ENCODE results near the gene RAB10. TPM values are rescaled to one million over a fixed set of nuclear protein-coding genes. Genes with fewer than 3 reads are reported as not detected.

The RAB10 gene
- total and polyA plus RNA-seq, 2 of the 13 experiments (the other 11 are each of a cell fraction or from before 2014, with no cell fraction given) = 48.2 to 120 TPM

GRCh38 chr2:26048791-26049190 lies 14.9 kb downstream of the RAB10 start:
- Histone ChIP-seq H3K4me1 (ENCODE audit: insufficient read depth, low read length) (peaks cover 54% of the 10 kb centered on the region), H4K20me1 (ENCODE audit: insufficient read depth, low read length) (peaks cover 74% of the 10 kb centered on the region), H3K27me3 (ENCODE audit: control insufficient read depth in 1 of 2, insufficient read depth in 2 of 2, low read length in 2 of 2) (no peaks in the 10 kb centered on the region), H3K27ac (ENCODE audit: extremely low read length, insufficient read depth, low read length) (no peak overlapping the region), H3K9ac (ENCODE audit: insufficient read depth, low read depth, low read length) (no peak overlapping the region), H3K4me3 (replicated peaks in 1 of 3; ENCODE audit: insufficient read depth in 1 of 3, low read depth in 2 of 3, low read length in 3 of 3) (no peak overlapping the region), H3K4me2 (ENCODE audit: low read depth, low read length) (no peak overlapping the region), H3K9me3 (ENCODE audit: low read length) (no peaks in the 10 kb centered on the region), H3K36me3 (replicated peaks in 1 of 2; ENCODE audit: control insufficient read depth in 1 of 2, insufficient read depth in 2 of 2, low read length in 2 of 2) (peaks cover 2 to 10% of the 10 kb centered on the region in 2 experiments; a peak in 3 of 5 replicates), H3K79me2 (ENCODE audit: insufficient read depth, low read length) (peaks cover 95% of the 10 kb centered on the region), H2AFZ (ENCODE audit: low read length) (no peak overlapping the region)
- ChIA-PET POLR2A (no interaction called here), CTCF (ENCODE audit: low intra/inter-chr PET ratio, low total read pairs) (no interaction called here)
- intact Hi-C loops (cut with micrococcal nuclease; ENCODE audit: unreplicated experiment) (no loop called here), in situ Hi-C loops (cut with HindIII; ENCODE audit: extremely low pct_ligation_motif_present, low pct_unique_long_range_greater_than_20kb) (no loop called here)
- BruUV-seq (replicated peaks) = no TSS peak
- TF ChIP-seq ZNF143 (CRISPR knock-in tag; IDR thresholded peaks at IDR 0.05) (no peak), GPN1 (CRISPR knock-in tag; IDR thresholded peaks at IDR 0.05; ENCODE audit: borderline replicate concordance) (no peak), DBP (CRISPR knock-in tag; IDR thresholded peaks at IDR 0.05; ENCODE audit: not compliant biosample characterization) (no peak), ZNF776 (CRISPR knock-in tag; IDR thresholded peaks at IDR 0.05) (no peak), ZNF746 (CRISPR knock-in tag; IDR thresholded peaks at IDR 0.05) (no peak), TOPORS (CRISPR knock-in tag; IDR thresholded peaks at IDR 0.05) (no peak), SPEN (CRISPR knock-in tag; IDR thresholded peaks at IDR 0.05; ENCODE audit: low read depth) (no peak), GATAD2A (CRISPR knock-in tag; IDR thresholded peaks at IDR 0.05) (no peak), ZNF790 (CRISPR knock-in tag; IDR thresholded peaks at IDR 0.05; ENCODE audit: borderline replicate concordance) (no peak), RBM39 (IDR thresholded peaks at IDR 0.05; ENCODE audit: low read depth, low read length, poor library complexity, severe bottlenecking) (no peak), ZNF253 (CRISPR knock-in tag; IDR thresholded peaks at IDR 0.05; ENCODE audit: borderline replicate concordance) (no peak), JARID2 (CRISPR knock-in tag; IDR thresholded peaks at IDR 0.05; ENCODE audit: insufficient replicate concordance) (no peak), TAF15 (IDR thresholded peaks at IDR 0.05; ENCODE audit: low read depth, low read length, poor library complexity, severe bottlenecking) (no peak)
- TF ChIP-seq, protein P1, sequence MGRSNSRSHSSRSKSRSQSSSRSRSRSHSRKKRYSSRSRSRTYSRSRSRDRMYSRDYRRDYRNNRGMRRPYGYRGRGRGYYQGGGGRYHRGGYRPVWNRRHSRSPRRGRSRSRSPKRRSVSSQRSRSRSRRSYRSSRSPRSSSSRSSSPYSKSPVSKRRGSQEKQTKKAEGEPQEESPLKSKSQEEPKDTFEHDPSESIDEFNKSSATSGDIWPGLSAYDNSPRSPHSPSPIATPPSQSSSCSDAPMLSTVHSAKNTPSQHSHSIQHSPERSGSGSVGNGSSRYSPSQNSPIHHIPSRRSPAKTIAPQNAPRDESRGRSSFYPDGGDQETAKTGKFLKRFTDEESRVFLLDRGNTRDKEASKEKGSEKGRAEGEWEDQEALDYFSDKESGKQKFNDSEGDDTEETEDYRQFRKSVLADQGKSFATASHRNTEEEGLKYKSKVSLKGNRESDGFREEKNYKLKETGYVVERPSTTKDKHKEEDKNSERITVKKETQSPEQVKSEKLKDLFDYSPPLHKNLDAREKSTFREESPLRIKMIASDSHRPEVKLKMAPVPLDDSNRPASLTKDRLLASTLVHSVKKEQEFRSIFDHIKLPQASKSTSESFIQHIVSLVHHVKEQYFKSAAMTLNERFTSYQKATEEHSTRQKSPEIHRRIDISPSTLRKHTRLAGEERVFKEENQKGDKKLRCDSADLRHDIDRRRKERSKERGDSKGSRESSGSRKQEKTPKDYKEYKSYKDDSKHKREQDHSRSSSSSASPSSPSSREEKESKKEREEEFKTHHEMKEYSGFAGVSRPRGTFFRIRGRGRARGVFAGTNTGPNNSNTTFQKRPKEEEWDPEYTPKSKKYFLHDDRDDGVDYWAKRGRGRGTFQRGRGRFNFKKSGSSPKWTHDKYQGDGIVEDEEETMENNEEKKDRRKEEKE (IDR thresholded peaks at IDR 0.05) = no peak
- DNase-seq (ENCODE audit: low spot score) (no peak), FAIRE-seq (no peak), ATAC-seq (no peak)
- 84% methylated on average over 3 of the region's 3 CpGs for WGBS (ENCODE audit: low lambda C conversion rate)

All from HepG2 (cell line).